AML-193 (cell line): ENCODE data around the gene ZNF662.

ENCODE experiments used
- DNase-seq, 2 experiments: peaks; one replicate each; lab custom pipeline; 2025; lab: John Stamatoyannopoulos, UW

The ZNF662 gene

DNA sequence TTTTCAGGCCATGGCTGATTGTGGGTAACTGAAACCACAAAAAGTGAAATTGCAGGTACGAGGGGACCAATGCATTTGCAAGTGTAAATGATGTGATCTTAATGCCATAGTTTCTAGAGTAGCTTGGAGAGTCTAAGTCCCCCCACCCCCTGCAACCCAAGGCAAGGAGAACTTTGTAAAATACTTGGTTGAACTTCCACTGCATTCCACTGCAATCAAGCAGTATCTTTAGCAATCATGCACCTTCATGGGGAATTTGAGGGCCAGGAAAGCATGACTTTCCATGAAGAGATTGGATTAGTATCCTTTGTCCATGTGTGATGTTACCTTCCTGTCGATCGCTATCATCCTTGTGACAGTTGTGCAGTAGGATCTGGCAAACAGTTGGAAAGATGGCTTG is 18.9 kb upstream of the ZNF662 start:
- DNase-seq: no peak

GRCh38 chr3:42891042-42891441 is 14.9 kb upstream of the ZNF662 start:
- DNase-seq: no peak

DNA sequence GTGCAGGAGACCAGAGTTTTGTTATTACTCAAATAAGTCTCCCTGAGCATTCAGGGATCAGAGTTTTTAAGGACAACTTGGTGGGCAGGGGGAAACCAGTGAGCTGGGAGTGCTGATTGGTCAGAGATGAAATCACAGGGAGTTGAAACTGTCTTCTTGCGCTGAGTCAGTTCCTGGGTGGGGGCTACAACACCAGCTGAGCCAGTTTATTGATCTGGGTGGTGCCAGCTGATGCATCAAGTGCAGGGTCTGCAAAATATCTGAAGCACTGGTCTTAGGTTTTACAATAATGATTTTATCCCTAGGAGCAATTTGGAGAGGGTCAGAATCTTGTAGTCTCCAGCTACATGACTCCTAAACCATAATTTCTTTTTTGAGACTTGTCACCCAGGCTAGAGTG is 13.8 kb upstream of the ZNF662 start:
- no peak for DNase-seq

- no peak for DNase-seq
Observed at GRCh38 chr3:42892807-42893206, 13.1 kb upstream of the ZNF662 start.

DNA sequence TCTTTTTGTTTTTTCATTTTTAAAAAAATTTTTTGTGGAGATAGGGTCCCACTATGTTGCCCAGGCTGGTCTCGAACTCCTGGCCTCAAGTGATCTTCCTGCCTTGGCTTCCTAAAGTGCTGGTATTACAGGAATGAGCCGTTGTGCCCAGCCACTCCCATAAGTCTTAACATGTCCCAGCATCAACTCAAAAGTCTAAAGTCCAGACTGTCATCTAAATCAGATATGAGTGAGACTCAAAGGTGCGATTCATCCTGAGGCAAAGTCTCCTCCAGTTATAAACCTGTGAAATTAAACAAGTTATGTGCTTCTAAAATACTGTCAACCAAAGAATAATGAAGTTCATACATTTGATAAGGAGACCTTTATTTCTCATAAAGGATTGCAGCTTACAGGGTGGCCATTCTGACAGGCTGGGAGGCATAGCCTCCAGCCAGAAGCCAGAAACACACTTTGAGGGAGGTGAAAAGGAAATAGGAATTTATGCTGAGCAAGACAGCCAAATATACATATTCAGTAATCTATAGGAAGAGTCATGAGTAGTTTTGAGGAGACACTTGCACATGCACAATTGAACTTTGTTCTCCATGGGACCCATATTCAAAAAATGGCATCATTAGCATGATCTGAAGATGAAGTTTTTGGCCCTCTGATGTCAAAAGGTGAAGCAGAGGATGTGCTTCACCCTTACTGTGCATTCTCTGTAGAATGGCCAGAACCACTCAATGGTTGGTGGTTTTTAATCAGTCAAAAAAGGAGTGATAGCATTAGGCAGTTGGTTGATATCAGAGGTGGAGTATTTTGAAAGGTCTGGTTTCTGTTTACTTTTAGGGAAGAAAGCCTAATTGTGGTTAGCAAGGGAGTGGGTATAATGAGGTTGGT is 11.0 kb upstream of the ZNF662 start:
- DNase-seq: no peak

- DNase-seq: no peak
Observed at GRCh38 chr3:42895580-42895868, 10.4 kb upstream of the ZNF662 start.

GRCh38 chr3:42898896-42899675 is 6.9 kb upstream of the ZNF662 start:
- no peak for DNase-seq

DNA sequence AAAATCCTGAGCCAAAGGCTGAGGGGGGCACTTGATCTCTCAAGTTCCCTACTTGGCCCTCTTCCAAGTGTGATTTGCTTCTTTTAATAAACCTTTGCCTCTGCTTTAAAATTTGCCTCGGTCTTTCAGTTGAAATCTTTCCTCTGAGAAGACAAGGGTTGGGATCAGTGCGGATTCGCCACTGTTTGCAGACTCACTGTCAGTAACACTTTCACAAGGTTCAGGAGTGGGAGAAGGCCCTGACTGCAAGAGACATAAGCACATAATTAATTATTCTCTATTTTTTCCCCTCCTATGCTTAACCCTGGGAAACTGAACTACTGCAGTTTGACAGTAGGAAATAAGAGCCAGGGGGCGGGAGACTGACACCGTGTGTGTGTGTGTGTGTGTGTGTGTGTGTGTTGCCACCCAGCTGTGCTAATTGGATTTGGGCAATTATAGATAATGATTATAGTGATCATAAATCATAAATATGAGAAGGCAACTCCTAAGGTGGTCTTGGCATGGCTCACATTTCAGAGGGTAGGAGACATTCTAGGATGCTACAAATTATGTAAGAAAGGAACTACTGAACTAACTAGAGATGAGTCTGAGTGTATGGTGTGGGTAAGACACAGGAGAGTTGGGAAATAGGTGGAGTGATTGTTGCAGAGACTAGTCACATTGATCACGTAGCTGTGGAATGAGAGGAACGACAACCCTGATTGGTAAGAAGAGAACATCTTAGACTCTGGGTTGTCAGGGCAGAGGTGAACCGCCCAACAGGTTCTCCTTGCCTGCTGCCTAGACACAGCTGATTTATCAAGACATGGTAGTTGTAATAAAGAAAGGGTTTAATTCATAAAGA is 5.5 kb upstream of the ZNF662 start:
- no peak for DNase-seq

DNA sequence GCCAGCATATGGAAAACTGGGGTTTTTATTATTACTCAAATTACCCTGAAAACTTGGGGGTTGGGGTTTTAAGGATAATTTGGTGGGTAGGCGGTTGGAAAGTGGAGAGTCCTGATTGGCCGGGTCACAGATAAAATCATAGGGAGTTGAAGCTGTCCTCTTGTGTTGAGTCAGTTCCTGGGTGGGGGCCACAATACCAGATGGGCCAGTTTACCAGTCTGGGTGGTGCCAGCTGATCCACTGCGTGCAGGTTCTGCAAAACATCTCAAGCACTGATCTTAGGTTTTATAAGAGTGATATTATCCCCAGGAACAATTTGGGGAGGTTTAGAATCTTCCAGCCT is 4.9 kb upstream of the ZNF662 start:
- no peak for DNase-seq

- no peak for DNase-seq
Observed at GRCh38 chr3:42902257-42902656, 3.7 kb upstream of the ZNF662 start.

DNA sequence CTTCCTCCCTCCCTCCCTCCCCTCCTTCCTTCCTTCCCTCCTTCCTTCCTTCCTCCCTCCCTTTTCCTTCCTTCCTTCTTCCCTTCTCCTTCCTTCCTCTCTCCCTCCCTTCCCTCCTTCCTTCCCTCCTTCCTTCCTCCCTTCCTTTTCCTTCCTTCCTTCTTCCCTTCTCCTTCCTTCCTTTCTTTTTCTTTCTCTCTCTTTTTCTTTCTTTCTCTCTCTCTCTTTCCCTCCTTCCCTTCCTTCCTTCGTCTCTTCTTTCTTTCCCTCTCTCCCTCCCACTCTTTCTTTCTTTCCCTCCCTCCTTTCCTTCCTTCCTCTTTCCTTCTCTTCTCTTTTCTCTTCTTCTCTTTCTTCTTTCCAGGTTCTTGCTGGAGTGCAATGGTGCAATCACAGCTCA is 1.9 kb upstream of the ZNF662 start:
- no peak for DNase-seq

GRCh38 chr3:42905740-42906069 is 237 bp upstream of the ZNF662 start:
- DNase-seq: no peak

DNA sequence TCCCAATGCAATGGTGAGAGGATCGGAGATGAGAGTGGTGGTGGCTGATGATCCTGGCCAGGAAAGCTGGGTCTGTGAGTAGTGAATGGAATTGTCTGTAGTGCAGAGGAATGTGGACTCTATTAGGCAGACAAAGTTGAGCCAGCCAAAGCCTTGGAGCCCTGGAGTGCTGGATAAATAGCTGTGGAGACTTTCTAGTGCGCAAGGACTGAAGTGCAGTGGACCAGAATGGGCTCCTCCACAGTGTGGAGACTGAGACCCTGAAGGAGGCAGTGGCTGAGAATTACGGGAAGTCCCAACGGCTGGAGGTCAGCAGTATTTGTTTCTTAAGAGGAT is 874 bp downstream of the ZNF662 start:
- no peak for DNase-seq

GRCh38 chr3:42908675-42909074 is 2.7 kb downstream of the ZNF662 start:
- DNase-seq: no peak

GRCh38 chr3:42911551-42911950 is 5.6 kb downstream of the ZNF662 start:
- DNase-seq: no peak

DNA sequence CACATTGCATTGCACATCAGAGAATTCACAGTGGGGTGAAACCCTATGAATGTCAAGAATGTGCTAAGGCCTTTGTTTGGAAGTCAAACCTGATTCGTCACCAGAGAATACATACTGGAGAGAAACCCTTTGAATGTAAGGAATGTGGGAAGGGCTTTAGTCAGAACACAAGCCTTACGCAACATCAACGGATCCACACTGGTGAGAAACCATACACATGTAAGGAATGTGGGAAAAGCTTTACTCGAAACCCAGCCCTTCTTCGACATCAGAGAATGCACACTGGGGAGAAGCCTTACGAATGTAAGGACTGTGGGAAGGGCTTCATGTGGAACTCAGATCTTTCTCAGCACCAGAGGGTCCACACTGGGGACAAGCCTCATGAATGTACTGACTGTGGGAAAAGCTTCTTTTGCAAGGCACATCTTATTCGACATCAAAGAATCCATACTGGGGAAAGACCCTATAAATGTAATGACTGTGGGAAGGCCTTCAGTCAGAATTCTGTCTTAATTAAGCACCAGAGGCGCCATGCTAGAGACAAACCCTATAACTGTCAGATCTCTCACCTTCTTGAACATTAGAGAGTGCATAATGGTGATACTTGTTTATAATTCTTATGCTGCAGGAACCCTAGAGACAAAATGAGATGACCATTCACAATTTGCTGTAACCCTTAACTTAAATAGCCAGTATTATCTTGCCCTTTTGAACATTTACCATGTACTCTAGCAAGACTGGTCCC is 9.0 kb downstream of the ZNF662 start:
- DNase-seq: no peak

GRCh38 chr3:42923606-42924005 is 17.7 kb downstream of the ZNF662 start:
- DNase-seq: no peak

DNA sequence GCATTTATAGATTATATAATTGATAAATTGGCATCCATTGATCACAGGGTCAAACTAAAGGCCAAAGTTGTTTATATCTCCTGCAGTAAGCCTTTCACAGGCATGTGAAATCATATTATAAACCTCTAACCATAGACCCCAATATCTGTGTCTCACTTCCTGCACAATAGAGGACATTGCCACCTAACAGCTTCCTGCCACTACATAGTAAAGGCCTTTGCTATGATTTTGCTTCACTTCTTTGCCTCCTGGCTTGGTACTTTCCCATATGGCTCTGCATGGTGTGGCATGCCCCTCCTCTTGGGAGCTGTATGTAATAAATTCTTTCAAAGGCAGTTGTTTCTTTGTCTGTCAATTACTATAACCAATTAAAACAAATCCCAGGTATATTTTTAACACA is 20.4 kb downstream of the ZNF662 start:
- DNase-seq: no peak

- DNase-seq: no peak
Observed at GRCh38 chr3:42934111-42934510, 28.2 kb downstream of the ZNF662 start.

GRCh38 chr3:42934910-42935309 is 29.0 kb downstream of the ZNF662 start:
- DNase-seq: no peak

- no peak for DNase-seq
Observed at GRCh38 chr3:42935472-42935871, 29.5 kb downstream of the ZNF662 start.
